Activated CD4-positive, alpha-beta T cell treated with anti-CD3 and anti-CD28 coated beads for 48 hours (primary cell): ENCODE results near the gene AURKAIP1.
"Not testable (repeated sequence)": the region's sequence is repeated elsewhere in the genome, so short reads cannot be mapped to it uniquely, and the experiment has no call there.

ENCODE experiments used
- DNase-seq: peaks from one replicate; pipeline ENCODE4 v3.0.0-alpha.2; 2020

Gene AURKAIP1

GRCh38 chr1:1385339-1385738 lies 10.3 kb upstream of the AURKAIP1 start:
- DNase-seq: not testable (repeated sequence)

- no peak for DNase-seq
These were observed 6.3 kb upstream of the AURKAIP1 start for GRCh38 chr1:1381294-1381693.

DNA sequence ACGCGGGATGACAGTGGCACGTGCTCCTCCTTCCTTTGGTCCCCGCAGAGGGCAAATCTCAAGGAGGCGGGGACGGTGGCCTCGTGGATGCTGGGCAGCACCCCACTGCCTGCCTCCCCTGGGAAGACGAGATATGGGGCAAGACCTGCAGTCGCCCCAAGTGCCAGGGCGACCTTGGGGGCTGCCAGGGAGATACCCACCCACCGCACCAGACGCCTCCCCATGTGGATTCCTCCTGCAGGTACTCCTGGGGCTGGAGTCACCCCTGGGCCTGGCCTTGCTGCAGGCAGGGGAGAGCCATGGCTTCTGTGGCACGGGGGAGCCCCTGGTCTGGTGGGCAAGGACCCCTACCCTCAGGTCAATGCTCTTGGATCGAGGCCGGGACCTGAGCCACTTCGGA lies 5.9 kb upstream of the AURKAIP1 start:
- DNase-seq: no peak

- no peak for DNase-seq
These were observed 2.7 kb upstream of the AURKAIP1 start for GRCh38 chr1:1377540-1378205.

GRCh38 chr1:1376551-1377226 lies 1.7 kb upstream of the AURKAIP1 start:
- no peak for DNase-seq

- DNase-seq: no peak
These were observed 448 bp downstream of the AURKAIP1 start for GRCh38 chr1:1374589-1374928.

- DNase-seq: no peak
These were observed 1.0 kb downstream of the AURKAIP1 start for GRCh38 chr1:1373815-1374588.

GRCh38 chr1:1373051-1373814 lies 1.8 kb downstream of the AURKAIP1 start:
- DNase-seq: no peak

DNA sequence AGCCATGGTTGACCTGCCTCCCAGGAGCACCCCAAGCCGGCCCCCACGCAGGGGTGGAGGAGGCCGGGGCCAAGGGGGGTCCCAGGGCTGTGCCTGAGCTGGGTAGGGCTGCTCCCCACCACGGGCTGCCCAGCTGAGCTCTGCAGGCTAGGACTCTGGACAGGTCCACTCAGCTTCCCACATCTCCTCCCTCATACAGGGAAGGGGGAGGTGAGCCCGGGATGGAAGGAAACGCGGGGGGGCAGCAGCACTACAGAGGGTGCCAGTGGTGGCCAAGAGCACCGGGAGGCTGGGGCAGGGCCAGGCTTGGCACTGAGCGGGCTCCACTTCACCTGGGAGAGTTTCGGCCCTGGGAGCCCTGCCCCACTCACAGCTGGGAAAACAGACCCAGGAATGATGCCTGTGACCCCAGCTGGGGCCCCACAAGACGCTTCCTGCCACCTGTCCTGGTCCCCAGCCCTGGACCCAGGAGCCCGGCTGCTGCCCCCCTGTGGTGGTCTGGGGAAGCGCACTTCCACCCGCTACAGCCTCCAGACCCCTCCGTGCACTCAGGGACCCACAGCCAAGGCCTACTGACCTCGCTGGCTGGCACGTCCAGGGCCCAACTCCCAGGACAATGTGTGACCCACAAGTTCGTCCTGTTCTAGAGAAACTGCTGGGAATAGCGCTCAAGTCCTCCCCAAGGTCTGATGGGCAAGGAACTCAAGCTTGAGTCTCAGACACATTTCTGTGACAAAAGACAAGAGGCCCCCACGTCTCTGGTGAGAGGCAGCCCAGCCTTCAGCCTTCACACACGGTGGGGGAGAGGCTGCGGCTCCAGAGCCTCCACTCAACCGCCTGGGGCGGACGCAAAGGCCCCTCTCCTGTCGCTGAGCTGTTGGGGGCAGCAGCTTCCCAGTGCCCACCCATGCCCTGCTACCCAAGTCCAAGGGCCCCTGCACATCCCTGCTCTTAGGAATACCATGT lies 3.0 kb downstream of the AURKAIP1 start:
- DNase-seq: peak; percentile 87

DNA sequence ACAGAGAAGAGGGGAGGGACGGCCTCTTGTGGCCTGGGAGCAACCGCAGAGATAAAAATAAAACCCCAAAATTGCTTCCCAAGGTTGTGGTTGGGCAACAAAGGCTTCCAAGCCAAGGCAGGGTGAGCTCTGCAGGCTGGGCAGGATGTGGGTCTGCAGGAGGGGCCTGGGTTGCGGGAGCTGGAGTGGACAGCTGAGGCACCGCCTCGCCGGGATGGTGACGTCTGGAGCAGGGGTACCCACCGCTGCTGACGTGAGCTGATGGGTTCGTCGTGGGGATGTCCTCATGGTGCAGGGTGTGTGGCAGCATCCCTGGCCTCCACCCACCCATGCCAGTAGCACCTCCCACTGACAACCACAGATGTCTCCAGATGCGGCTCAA lies 3.7 kb downstream of the AURKAIP1 start:
- DNase-seq: peak; percentile 47

- DNase-seq: no peak
These were observed 4.2 kb downstream of the AURKAIP1 start for GRCh38 chr1:1370771-1371300.

GRCh38 chr1:1370094-1370493 lies 4.9 kb downstream of the AURKAIP1 start:
- DNase-seq: not testable (repeated sequence)

GRCh38 chr1:1367315-1367714 lies 7.7 kb downstream of the AURKAIP1 start:
- no peak for DNase-seq

GRCh38 chr1:1366699-1367066 lies 8.3 kb downstream of the AURKAIP1 start:
- no peak for DNase-seq

GRCh38 chr1:1365875-1366698 lies 8.9 kb downstream of the AURKAIP1 start:
- no peak for DNase-seq

GRCh38 chr1:1364266-1364665 lies 10.7 kb downstream of the AURKAIP1 start:
- no peak for DNase-seq

GRCh38 chr1:1361982-1362423 lies 13.0 kb downstream of the AURKAIP1 start:
- no peak for DNase-seq

DNA sequence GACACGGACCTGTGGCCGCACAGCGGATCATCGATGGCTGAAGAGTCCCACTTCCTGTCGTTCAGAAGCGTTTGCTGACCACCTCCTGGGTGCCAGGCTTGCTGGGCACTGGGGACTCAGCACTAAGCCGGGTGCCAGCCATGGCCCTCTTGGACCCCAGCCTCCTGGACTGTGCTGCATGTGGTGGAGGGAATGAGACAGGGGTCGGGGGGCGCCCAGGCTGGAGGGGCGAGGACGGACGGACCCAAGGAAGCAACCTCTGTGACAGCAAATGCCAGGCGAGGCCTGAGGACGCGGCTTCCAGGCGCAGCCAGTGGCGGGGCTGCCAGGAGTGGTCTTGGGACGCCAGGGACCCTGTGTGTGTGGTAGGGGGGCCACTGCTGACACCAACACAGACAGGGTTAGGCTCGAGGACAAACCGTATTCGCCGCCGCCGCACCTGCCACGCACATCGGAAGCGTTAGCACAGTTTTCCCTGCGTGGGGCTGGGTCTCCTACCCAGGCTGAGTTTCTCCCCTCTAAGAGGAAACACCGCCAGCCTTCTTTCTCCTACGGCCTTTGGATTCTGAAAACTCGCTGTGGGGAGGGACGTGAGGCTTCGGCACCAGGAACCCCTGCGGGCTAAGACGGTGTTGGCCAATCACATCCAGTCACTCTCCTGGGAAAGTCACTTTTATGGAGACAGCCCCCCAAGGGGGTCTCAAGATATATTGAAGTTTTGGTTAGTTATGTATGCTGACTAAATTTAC lies 13.6 kb downstream of the AURKAIP1 start:
- DNase-seq: no peak

- DNase-seq: no peak
These were observed 14.4 kb downstream of the AURKAIP1 start for GRCh38 chr1:1360506-1361169.
